Suppressor macrophage treated with lipopolysaccharide for 1 hour (primary cell): ENCODE data around the gene PTPRC.

ENCODE experiments used
- DNase-seq, 3 donors: peaks; one replicate each; pipeline ENCODE4 v3.0.0-alpha.2; 2020 to 2022

PTPRC gene

GRCh38 chr1:198771563-198772153, 132.8 kb downstream of the PTPRC start:
- peak; percentile 38 to 51 (median 47) for DNase-seq

DNA sequence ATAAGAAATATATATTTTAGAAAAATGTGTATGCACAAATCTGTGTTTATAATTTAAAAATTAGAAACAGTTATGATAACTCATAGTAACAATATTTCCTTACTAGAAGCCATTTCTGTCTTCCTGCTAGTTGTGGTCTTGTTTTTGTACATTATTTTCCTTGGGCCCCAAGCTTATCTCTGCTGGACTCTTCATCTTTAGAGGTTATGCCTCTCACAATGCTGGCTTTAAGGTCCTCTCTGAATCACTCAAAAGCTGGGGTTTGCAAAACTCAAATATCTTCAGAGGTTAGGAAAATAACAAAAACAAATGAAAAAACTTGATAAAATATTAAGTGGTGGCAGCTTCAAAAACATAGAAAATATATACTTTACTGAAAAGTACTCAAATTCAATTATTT, 133.8 kb downstream of the PTPRC start:
- no peak for DNase-seq

GRCh38 chr1:198773030-198773429, 134.2 kb downstream of the PTPRC start:
- no peak for DNase-seq

DNA sequence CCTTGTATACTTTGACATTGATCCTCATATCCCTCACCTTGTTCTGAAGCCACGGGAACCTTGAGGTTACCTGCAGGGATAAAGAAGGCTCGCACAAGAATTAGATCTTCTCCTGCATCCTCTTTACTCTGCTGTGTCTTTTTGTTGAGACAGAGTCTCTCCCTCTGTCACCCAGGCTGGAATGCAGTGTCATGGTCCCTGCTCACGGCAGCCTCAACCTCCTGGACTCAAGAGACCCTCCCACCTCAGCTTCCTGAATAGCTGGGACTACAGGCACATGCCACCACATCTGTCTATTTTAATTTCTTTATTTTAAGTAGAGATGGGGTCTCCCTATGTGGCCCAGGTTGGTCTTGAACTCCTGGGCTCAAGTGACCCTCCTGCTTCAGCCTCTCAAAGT, 134.7 kb downstream of the PTPRC start:
- DNase-seq, result no peak

DNA sequence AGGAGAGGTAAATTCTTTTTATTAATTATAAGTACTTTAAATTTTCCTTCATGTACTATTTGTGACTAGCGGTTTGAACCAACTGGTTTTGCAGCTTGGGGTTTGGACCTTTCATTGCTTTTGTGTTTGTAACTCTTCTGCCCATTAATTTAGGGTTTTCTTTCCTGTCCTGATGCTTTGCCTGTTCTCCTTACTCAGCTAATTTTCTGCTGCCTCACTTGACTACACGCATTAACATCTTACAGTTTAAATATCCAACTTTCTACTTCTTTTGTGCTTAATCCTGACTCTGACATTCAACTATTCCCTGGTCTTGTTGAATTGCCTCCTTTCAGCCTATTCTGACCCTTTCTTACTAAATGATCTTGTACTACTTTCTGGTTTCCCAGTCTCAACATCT, 135.6 kb downstream of the PTPRC start:
- no peak for DNase-seq

DNA sequence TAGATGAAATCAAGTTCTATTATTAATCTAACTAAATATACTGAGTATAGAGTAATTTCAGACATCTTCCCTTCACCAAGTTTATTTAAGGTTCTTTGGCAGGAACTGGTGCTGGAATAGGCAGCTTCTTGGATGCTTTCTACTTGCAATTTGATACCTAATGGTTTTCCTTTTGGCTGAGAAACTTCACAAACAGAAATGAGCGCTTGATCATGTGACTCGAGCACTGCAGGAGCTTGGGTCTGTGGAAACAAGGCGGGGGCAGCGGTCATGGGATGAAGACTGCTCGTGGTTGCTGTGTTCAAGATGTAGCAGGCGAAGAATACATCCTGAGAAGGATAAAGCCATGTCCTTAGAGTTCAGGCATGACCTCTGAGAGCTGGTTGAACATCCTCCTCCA, 136.8 kb downstream of the PTPRC start:
- no peak for DNase-seq

GRCh38 chr1:198776602-198777029, 137.8 kb downstream of the PTPRC start:
- peak; percentile 88 to 96 (median 94) for DNase-seq

GRCh38 chr1:198778049-198778448, 139.2 kb downstream of the PTPRC start:
- DNase-seq, result peak; percentile 87 to 88 (median 88)

DNA sequence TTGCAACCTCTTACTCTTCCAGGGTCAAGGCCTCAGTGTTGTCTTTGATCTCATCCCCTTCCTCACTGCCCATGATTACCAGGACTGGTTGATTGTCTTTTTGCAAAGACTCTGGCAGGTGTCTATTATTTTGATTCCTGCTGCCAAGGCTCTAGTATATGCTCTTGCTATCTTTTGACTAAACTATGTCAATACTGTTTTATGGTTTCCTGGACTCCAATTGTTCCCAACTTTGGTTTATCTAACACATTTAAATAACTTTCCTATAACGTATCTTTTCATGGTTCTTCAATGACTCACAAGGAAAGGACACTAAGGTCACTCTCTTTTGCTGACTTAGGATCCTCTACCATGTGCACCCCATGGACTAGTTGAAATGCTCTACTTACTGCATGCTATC, 141.5 kb downstream of the PTPRC start:
- no peak for DNase-seq

- DNase-seq, result peak; percentile 22 to 36 (median 35)
Measured at GRCh38 chr1:198788561-198789064, 149.8 kb downstream of the PTPRC start.

- DNase-seq, result no peak
Measured at GRCh38 chr1:198793714-198794113, 154.9 kb downstream of the PTPRC start.

GRCh38 chr1:198794498-198794897, 155.7 kb downstream of the PTPRC start:
- peak; percentile 28 to 74 (median 62) for DNase-seq

DNA sequence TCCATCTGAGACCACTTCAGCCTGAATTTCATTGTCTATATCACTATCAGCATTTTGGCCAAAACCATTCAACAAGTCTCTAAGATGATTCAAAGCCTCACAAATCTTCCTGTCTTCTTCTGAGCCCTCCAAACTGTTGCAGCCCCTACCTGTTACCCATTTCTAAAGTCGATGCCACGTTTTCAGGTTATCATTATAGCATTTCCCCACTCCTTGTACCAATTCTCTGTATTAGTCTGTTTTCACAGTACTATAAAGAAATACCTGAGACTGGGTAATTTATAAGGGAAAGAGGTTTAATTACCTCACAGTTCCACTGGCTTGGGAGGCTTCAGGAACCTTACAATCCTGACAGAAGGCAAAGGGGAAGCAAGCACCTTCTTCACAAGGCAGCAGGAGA, 158.8 kb downstream of the PTPRC start:
- DNase-seq, result no peak

DNA sequence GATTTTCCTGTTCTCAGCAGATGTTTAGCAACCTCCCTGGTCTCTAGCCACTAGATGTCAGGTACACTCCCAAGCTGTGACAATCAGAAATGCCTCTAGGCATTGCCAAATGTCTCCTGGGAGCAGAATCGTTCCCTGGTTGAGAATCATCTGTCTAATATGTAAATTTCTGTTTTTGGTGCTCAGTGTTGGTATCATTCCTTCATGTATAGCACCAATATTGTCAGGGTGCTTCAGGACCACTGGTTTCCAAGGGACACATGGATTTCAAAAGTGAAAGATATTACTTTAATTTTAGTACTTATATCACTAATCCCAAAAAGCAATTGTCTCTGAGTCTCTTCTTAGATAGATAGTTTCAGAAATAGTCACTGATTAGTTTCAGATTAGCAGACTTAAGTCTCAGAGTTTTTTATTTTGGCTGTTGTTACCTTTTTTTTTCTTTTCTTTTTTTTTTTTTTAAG, 160.1 kb downstream of the PTPRC start:
- no peak for DNase-seq

DNA sequence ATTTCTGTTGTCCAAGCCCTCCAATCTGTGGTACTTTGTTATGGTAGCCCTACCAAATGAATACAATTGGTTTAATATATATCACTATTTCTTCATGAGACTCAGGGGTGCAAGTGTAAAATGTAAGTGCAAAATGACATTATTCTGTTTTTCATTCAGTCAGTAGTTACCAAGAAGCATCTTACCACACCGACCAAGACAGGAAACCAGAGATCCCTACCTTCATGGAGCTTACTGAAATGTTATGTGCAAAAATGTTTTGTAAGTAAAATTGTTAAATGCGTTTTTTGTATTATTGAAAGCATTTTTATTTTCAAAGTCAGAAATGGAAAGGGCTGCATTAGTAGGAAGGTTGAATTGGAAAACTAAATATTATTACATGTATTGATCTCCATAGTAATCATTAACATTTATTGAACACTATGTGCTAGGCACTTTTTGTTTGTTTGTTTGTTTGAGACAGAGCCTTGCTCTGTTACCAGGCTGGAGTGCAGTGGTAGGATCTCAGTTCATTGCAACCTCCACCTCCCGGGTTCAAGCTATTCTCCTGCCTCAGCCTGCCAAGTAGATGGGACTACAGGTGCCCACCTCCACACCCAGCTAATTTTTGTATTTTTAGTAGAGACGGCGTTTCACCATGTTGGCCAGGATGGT, 166.8 kb downstream of the PTPRC start:
- DNase-seq, result no peak

- no peak for DNase-seq
Measured at GRCh38 chr1:198806861-198807260, 168.0 kb downstream of the PTPRC start.
